ENCODE results near the gene PPM1J. TPM values are rescaled to one million over a fixed set of nuclear protein-coding genes. Genes with fewer than 3 reads are reported as not detected.

PPM1J gene
- total and polyA plus RNA-seq, 2 donors from 2014 or later: 2.0 to 3.4 TPM

DNA sequence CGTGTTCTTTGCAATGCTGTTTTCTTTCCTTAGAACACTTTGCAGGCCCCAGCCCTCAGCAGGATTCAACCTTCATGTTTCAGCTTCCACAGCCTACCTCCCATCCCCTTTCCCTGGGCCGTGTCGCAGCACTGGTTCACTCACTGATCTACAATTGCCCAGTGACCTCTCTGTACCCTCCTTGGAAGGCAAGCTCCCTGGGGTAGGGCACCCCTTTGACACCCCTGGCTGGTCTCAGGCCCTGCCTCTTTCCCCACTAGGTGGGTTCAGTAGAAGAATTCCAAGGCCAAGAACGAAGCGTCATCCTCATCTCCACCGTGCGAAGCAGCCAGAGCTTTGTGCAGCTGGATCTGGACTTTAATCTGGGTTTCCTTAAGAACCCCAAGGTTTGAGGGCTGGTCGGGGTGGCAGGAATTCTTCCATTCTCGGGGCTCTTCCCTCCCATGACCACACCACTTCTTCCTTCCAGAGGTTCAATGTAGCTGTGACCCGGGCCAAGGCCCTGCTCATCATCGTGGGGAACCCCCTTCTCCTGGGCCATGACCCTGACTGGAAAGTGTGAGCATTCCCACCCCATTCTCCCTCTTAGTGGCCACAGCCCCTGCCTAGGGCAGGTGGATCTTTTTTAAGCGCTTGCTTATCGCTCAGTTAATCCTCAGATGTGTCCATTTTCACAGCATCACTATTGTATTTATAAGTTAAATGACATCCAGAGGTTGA, 15.5 kb downstream of the PPM1J start:
- FAIRE-seq (no peak), DNase-seq (no peak)
- TF ChIP-seq, protein P1, sequence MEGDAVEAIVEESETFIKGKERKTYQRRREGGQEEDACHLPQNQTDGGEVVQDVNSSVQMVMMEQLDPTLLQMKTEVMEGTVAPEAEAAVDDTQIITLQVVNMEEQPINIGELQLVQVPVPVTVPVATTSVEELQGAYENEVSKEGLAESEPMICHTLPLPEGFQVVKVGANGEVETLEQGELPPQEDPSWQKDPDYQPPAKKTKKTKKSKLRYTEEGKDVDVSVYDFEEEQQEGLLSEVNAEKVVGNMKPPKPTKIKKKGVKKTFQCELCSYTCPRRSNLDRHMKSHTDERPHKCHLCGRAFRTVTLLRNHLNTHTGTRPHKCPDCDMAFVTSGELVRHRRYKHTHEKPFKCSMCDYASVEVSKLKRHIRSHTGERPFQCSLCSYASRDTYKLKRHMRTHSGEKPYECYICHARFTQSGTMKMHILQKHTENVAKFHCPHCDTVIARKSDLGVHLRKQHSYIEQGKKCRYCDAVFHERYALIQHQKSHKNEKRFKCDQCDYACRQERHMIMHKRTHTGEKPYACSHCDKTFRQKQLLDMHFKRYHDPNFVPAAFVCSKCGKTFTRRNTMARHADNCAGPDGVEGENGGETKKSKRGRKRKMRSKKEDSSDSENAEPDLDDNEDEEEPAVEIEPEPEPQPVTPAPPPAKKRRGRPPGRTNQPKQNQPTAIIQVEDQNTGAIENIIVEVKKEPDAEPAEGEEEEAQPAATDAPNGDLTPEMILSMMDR (IDR thresholded peaks at IDR 0.05; ENCODE audit: borderline replicate concordance, extremely low read depth, insufficient read depth): no peak
- H3K9ac ChIP-seq (ENCODE audit: low read length in 3 of 3): peak overlapping the region in 1 of 3 donors; percentile 67
- H3K4me3 ChIP-seq (ENCODE audit: low read length in 3 of 3): no peak overlapping the region
- peaks cover 0 to 47% (median 14%) of the 10 kb centered on the region in 3 donors for H3K36me3 ChIP-seq (ENCODE audit: control insufficient read depth in 2 of 3, insufficient read depth in 3 of 3, low read length in 3 of 3)
- no peaks in the 10 kb centered on the region for H3K27me3 ChIP-seq (ENCODE audit: control insufficient read depth, insufficient read depth, low read length)
- H3K4me1 ChIP-seq (ENCODE audit: control insufficient read depth in 2 of 3, insufficient read depth in 2 of 3, low read depth in 1 of 3, low read length in 3 of 3): peaks cover 0 to 61% (median 49%) of the 10 kb centered on the region in 3 donors
- peak overlapping the region; percentile 85 to 92 for H3K27ac ChIP-seq (ENCODE audit: low read depth in 2 of 2, low read length in 2 of 2)
- H3K9me3 ChIP-seq (ENCODE audit: control insufficient read depth in 2 of 3, insufficient read depth in 1 of 3, low read length in 3 of 3): no peaks in the 10 kb centered on the region
- intact Hi-C loops (cut with DNase I): no loop called here

DNA sequence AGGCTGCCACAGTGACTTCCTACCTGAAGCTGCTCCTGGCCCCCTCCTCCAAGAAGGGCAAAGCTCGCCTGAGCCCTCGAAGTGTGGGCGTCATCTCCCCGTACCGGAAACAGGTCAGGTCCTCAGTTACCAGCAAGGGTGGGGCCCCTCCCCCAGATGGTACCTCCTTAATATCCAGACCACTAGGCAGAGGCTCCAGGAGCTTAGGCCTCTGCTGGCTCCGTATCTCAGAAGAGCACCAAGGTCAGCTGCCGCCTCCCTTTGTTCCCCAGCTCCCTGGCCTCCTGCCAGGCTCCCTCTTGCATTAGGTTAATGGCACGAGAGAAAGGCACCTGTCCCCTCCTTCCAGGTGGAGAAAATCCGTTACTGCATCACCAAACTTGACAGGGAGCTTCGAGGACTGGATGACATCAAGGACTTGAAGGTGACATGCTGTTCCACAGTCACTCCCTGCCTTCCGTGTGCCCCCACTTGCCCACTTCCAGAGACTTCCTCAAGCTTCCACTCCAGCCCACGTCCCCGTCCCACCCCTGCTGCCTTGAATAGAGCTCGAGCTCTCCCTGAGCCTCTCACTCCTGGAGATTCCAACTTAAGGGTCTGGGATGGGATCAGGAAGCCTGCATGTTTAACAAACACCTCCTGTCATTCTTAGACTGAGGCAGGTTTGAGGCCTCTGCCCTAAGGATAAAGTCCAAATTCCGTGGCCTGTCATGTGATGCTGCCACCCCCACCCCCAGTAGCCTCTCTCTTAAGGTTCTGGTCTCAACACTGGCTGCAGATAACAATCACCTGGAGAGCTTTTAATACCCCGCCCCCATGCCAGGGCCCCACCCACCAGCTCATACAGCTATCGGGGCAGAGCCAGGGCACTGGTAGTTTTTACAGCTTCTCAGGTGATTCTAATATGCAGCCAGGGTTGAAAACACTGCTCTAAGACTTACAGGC, 16.5 kb downstream of the PPM1J start:
- H3K9me3 ChIP-seq (ENCODE audit: control insufficient read depth in 2 of 3, insufficient read depth in 1 of 3, low read length in 3 of 3): no peaks in the 10 kb centered on the region
- H3K4me1 ChIP-seq (ENCODE audit: control insufficient read depth in 2 of 3, insufficient read depth in 2 of 3, low read depth in 1 of 3, low read length in 3 of 3): peaks cover 0 to 52% (median 42%) of the 10 kb centered on the region in 3 donors
- H3K27me3 ChIP-seq (ENCODE audit: control insufficient read depth, insufficient read depth, low read length): no peaks in the 10 kb centered on the region
- H3K27ac ChIP-seq (ENCODE audit: low read depth in 2 of 2, low read length in 2 of 2): peak overlapping the region; percentile 92 to 93
- H3K36me3 ChIP-seq (ENCODE audit: control insufficient read depth in 2 of 3, insufficient read depth in 3 of 3, low read length in 3 of 3): peaks cover 0 to 54% (median 16%) of the 10 kb centered on the region in 3 donors
- peak in 3 of 5 donors; percentile 34 to 77 (median 66) for DNase-seq
- H3K4me3 ChIP-seq (ENCODE audit: low read length in 3 of 3): peak overlapping the region in 1 of 3 donors; percentile 43
- TF ChIP-seq, protein P1 (IDR thresholded peaks at IDR 0.05; ENCODE audit: borderline replicate concordance, extremely low read depth, insufficient read depth): no peak
- no peak for FAIRE-seq
- intact Hi-C loops (cut with DNase I): no loop called here
- peak overlapping the region in 1 of 3 donors; percentile 67 for H3K9ac ChIP-seq (ENCODE audit: low read length in 3 of 3)

DNA sequence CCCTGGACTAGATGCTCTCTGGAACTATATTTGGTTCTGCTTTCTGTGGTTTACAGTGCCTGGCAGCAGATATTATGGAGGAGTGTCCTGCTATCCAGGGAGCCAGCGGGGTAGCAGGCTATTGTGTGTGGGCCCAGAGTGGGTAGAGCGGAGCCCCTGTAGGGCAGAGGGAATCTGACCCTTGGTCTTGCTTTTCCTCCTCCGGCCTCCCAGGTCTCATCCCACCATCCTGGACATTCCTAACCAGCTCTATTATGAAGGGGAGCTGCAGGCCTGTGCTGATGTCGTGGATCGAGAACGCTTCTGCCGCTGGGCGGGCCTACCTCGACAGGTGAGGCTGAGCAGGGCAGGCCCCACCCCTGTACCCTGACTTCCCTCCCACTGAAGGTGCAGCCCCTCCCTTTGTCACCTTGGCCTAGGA, 17.3 kb downstream of the PPM1J start:
- intact Hi-C loops (cut with DNase I): no loop called here
- Histone ChIP-seq H3K4me3 (ENCODE audit: low read length in 3 of 3) (peak overlapping the region in 1 of 3 donors; percentile 43), H3K9ac (ENCODE audit: low read length in 3 of 3) (no peak overlapping the region), H3K36me3 (ENCODE audit: control insufficient read depth in 2 of 3, insufficient read depth in 3 of 3, low read length in 3 of 3) (peaks cover 0 to 53% (median 18%) of the 10 kb centered on the region in 3 donors), H3K9me3 (ENCODE audit: control insufficient read depth in 2 of 3, insufficient read depth in 1 of 3, low read length in 3 of 3) (no peaks in the 10 kb centered on the region), H3K27ac (ENCODE audit: low read depth in 2 of 2, low read length in 2 of 2) (peak overlapping the region; percentile 75 to 93), H3K4me1 (ENCODE audit: control insufficient read depth in 2 of 3, insufficient read depth in 2 of 3, low read depth in 1 of 3, low read length in 3 of 3) (peaks cover 0 to 46% (median 42%) of the 10 kb centered on the region in 3 donors), H3K27me3 (ENCODE audit: control insufficient read depth, insufficient read depth, low read length) (no peaks in the 10 kb centered on the region)
- FAIRE-seq (no peak), DNase-seq (no peak)
- TF ChIP-seq, protein P1 (IDR thresholded peaks at IDR 0.05; ENCODE audit: borderline replicate concordance, extremely low read depth, insufficient read depth): no peak

Data from kidney (tissue), 14 donors.